Astrocyte of the cerebellum (primary cell): ENCODE measurements around the gene PFKP.

Experiments used
- DNase-seq: peaks from one replicate; pipeline ENCODE4 v3.0.0-alpha.2; 2011; ENCODE audit warnings: low read depth
- H3K4me3 ChIP-seq: 2 replicates; pipeline ENCODE4 v1.5.1; 2011; ENCODE audit warnings: mild to moderate bottlenecking, low read depth, low read length, moderate library complexity
- in situ Hi-C: cut with HindIII; loops from 2 replicates; pipeline ENCODE4 v1.10.0; 2017; ENCODE audit warnings: low sequenced_read_pairs
- TF ChIP-seq, protein P1 (sequence below): IDR thresholded peaks from 2 replicates; pipeline ENCODE4 v1.5.1; 2012; ENCODE audit warnings: low read length, low read depth, moderate library complexity, mild to moderate bottlenecking; ENCODE audit errors: missing control alignments

Gene PFKP

GRCh38 chr10:3106928-3107425 lies 39.6 kb downstream of the PFKP start:
- TF ChIP-seq, protein P1, sequence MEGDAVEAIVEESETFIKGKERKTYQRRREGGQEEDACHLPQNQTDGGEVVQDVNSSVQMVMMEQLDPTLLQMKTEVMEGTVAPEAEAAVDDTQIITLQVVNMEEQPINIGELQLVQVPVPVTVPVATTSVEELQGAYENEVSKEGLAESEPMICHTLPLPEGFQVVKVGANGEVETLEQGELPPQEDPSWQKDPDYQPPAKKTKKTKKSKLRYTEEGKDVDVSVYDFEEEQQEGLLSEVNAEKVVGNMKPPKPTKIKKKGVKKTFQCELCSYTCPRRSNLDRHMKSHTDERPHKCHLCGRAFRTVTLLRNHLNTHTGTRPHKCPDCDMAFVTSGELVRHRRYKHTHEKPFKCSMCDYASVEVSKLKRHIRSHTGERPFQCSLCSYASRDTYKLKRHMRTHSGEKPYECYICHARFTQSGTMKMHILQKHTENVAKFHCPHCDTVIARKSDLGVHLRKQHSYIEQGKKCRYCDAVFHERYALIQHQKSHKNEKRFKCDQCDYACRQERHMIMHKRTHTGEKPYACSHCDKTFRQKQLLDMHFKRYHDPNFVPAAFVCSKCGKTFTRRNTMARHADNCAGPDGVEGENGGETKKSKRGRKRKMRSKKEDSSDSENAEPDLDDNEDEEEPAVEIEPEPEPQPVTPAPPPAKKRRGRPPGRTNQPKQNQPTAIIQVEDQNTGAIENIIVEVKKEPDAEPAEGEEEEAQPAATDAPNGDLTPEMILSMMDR: no peak
- in situ Hi-C loops: no loop called here
- H3K4me3 ChIP-seq: peak overlapping the region; percentile 11
- no peak for DNase-seq

- peak; percentile 97 for DNase-seq
- in situ Hi-C loops: no loop called here
- peak overlapping the region; percentile 11 for H3K4me3 ChIP-seq
- TF ChIP-seq, protein P1: no peak
Measured at GRCh38 chr10:3107426-3107961, 40.1 kb downstream of the PFKP start.

- no peak for DNase-seq
- in situ Hi-C loops: no loop called here
- H3K4me3 ChIP-seq: no peak overlapping the region
- TF ChIP-seq, protein P1: no peak
Measured at GRCh38 chr10:3108033-3108432, 40.7 kb downstream of the PFKP start.

GRCh38 chr10:3108575-3109105 lies 41.3 kb downstream of the PFKP start:
- H3K4me3 ChIP-seq: no peak overlapping the region
- no peak for DNase-seq
- in situ Hi-C loops: no loop called here
- TF ChIP-seq, protein P1: no peak

DNA sequence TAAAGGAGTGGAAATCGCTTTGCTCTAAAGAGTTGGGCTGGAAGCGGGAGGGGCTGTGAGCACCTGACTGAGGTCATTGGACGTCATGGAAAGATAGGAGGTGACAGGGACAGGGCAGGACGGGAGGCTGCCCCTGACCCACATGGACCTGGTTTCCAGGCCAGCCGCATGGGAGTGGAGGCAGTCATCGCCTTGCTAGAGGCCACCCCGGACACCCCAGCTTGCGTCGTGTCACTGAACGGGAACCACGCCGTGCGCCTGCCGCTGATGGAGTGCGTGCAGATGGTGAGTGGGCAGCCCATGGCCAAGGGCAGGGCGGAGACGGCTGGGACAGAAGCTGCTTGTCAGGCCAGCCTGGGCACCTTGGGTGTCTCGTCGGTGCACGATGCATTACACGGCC lies 41.8 kb downstream of the PFKP start:
- H3K4me3 ChIP-seq: no peak overlapping the region
- TF ChIP-seq, protein P1: no peak
- no peak for DNase-seq
- in situ Hi-C loops: no loop called here

DNA sequence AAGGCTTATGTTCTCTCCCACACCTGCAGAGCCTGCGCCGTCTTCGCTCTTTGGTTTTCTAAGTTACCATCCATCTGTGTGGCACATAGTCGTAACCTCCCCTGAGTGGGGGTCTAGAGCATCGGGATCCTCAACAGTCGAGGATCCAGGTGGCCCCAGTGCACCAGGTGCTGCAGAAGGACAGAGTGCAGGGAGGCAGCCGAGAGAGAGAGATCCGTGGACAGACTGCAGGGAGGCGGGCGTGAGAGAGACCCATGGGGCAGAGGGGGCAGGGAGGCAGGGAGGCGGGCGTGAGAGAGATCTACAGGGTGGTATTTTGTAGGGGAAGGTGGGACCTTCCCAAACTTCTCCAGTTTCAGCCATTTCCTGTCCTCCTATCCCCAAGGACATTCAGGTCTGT lies 42.3 kb downstream of the PFKP start:
- H3K4me3 ChIP-seq: no peak overlapping the region
- no peak for DNase-seq
- TF ChIP-seq, protein P1: no peak
- in situ Hi-C loops: no loop called here
